Prostate gland (tissue), 2 donors: Measurements from ENCODE around the gene CELF4. TPM values are rescaled to one million over a fixed set of nuclear protein-coding genes. Genes with fewer than 3 reads are reported as not detected.

Experiments used
- DNase-seq: peaks from one replicate; pipeline ENCODE4 v3.0.0-alpha.2; 2019; ENCODE audit warnings: low spot score
- H3K27ac ChIP-seq, 2 donors: fragments of 200-600 bp; sonication (generic); 2 replicates each; pipeline ENCODE4 v1.5.1; 2017 to 2019
- H3K27me3 ChIP-seq: fragments of 200-600 bp; sonication (generic); replicated peaks from 2 replicates; pipeline ENCODE4 v1.5.1; 2019; ENCODE audit not compliant: insufficient read depth
- H3K36me3 ChIP-seq, 2 donors: fragments of 200-600 bp; sonication (generic); 1 replicate in 1 of 2; 2 replicates in 1 of 2; pipeline versions ENCODE4 v1.5.1 to v1.8.1; 2017 to 2019
- H3K4me1 ChIP-seq: fragments of 200-600 bp; sonication (generic); replicated peaks from 2 replicates; pipeline ENCODE4 v1.5.1; 2019
- H3K4me3 ChIP-seq, 2 donors: fragments of 200-600 bp; sonication (generic); 2 replicates each; pipeline ENCODE4 v1.5.1; 2017 to 2019
- H3K9me3 ChIP-seq: fragments of 200-600 bp; sonication (generic); 2 replicates; pipeline ENCODE4 v1.5.1; 2017
- CTCF ChIP-seq, 4 experiments: fragments of 200-600 bp in 2 of 4; fragments of 450-650 bp in 2 of 4; sonication (generic) in 2 of 4; IDR thresholded peaks; 1 replicate in 3 of 4; 2 replicates in 1 of 4; pipeline ENCODE4 v1.5.1; 2016 to 2019; ENCODE audit warnings: antibody characterized with exemption in 4 of 4, mild to moderate bottlenecking in 2 of 4, moderate library complexity in 2 of 4
- POLR2A ChIP-seq: fragments of 450-650 bp; IDR thresholded peaks from one replicate; pipeline ENCODE4 v1.6.1; 2016; ENCODE audit warnings: antibody characterized with exemption, mild to moderate bottlenecking
- POLR2AphosphoS5 ChIP-seq: sonication (generic); formaldehyde crosslinking; IDR thresholded peaks from one replicate; pipeline ENCODE4 v1.6.1; 2017; ENCODE audit warnings: antibody characterized with exemption
- WGBS: methylation state at CpG from one replicate; pipeline ENCODE4 v1.1.5; 2018; 5-methylcytosine and 5-hydroxymethylcytosine counted together
- intact Hi-C: fragments of 100-400 bp; cut with DNase I; formaldehyde crosslinking; loops from one replicate; pipeline ENCODE4 v1.14.2; 2022
- total RNA-seq, 2 donors: library from RNA; depleted of rRNA; stranded (reverse); fragments of >200 nt; gene quantifications; one replicate each; pipeline ENCODE4 v1.1.0, GENCODE V29; 2016

Gene CELF4
- total RNA-seq, 2 donors from 2014 or later = 7.8 to 8.5 TPM

GRCh38 chr18:37435996-37436395 is 129.6 kb downstream of the CELF4 start:
- H3K36me3 ChIP-seq = no peaks in the 10 kb centered on the region
- intact Hi-C loops = no loop called here
- H3K27ac ChIP-seq = no peak overlapping the region
- H3K9me3 ChIP-seq = no peaks in the 10 kb centered on the region
- no peaks in the 10 kb centered on the region for H3K4me1 ChIP-seq
- H3K27me3 ChIP-seq = no peaks in the 10 kb centered on the region
- no peak overlapping the region for H3K4me3 ChIP-seq
- 66% methylated on average over 15 of the region's 15 CpGs for WGBS
- TF ChIP-seq POLR2AphosphoS5 (no peak), CTCF (IDR thresholded peaks at IDR 0.05) (no peak), POLR2A (no peak)
- DNase-seq = no peak

GRCh38 chr18:37435150-37435867 is 130.3 kb downstream of the CELF4 start:
- WGBS = 77% methylated on average over 5 of the region's 5 CpGs
- TF ChIP-seq POLR2A (no peak), CTCF (IDR thresholded peaks at IDR 0.05) (no peak), POLR2AphosphoS5 (no peak)

GRCh38 chr18:37434161-37434860 is 131.3 kb downstream of the CELF4 start:
- intact Hi-C loops = no loop called here
- H3K4me3 ChIP-seq = no peak overlapping the region
- 81% methylated on average over 13 of the region's 13 CpGs for WGBS

More at GRCh38 chr18:37435150-37435867, 130.3 kb downstream of the CELF4 start:
- H3K4me3 ChIP-seq = no peak overlapping the region
- no peaks in the 10 kb centered on the region for H3K4me1 ChIP-seq
- H3K27me3 ChIP-seq = no peaks in the 10 kb centered on the region
- intact Hi-C loops = no loop called here
- H3K27ac ChIP-seq = no peak overlapping the region
- no peak for DNase-seq
- no peaks in the 10 kb centered on the region for H3K36me3 ChIP-seq
- no peaks in the 10 kb centered on the region for H3K9me3 ChIP-seq

GRCh38 chr18:37432436-37433195 is 133.0 kb downstream of the CELF4 start:
- Histone ChIP-seq H3K27ac (no peak overlapping the region), H3K36me3 (no peaks in the 10 kb centered on the region), H3K4me1 (no peaks in the 10 kb centered on the region), H3K27me3 (no peaks in the 10 kb centered on the region), H3K9me3 (no peaks in the 10 kb centered on the region), H3K4me3 (no peak overlapping the region)
- TF ChIP-seq POLR2AphosphoS5 = no peak
- TF ChIP-seq CTCF (IDR thresholded peaks at IDR 0.05) = no peak
- no peak for TF ChIP-seq POLR2A
- 96% methylated on average over 7 of the region's 7 CpGs for WGBS
- intact Hi-C loops = no loop called here
- DNase-seq = no peak

More at GRCh38 chr18:37434161-37434860, 131.3 kb downstream of the CELF4 start:
- Histone ChIP-seq H3K27me3 (no peaks in the 10 kb centered on the region), H3K36me3 (no peaks in the 10 kb centered on the region), H3K27ac (no peak overlapping the region), H3K4me1 (no peaks in the 10 kb centered on the region), H3K9me3 (no peaks in the 10 kb centered on the region)
- no peak for TF ChIP-seq POLR2A
- TF ChIP-seq POLR2AphosphoS5 = no peak
- TF ChIP-seq CTCF (IDR thresholded peaks at IDR 0.05) = no peak
- DNase-seq = no peak
